A673 (cell line): Measurements from ENCODE around the gene HMCN1. TPM values are rescaled to one million over a fixed set of nuclear protein-coding genes. Genes with fewer than 3 reads are reported as not detected.

Experiments
- BruUV-seq: library from RNA; stranded (reverse); fragments of 400-500 nt; replicated peaks from 2 replicates; lab custom pipeline; 2021; lab: Mats Ljungman, UMichigan
- CTCF ChIA-PET: fragments of 300-600 bp; sonication (Branson Sonifier 250); formaldehyde crosslinking; loops from one replicate; lab custom pipeline; 2022; ENCODE audit warnings: antibody characterized with exemption; lab: Charles Lee
- POLR2A ChIA-PET: fragments of 300-600 bp; sonication (Branson Sonifier 250); formaldehyde crosslinking; loops from one replicate; lab custom pipeline; 2022; ENCODE audit warnings: antibody characterized with exemption; ENCODE audit not compliant: low non-redundant PET; lab: Charles Lee
- DNase-seq: peaks from one replicate; pipeline ENCODE4 v3.0.0-alpha.2; 2015; ENCODE audit warnings: low spot score
- H3K27ac ChIP-seq: fragments of 200-600 bp; sonication (generic); 2 replicates; pipeline ENCODE4 v1.5.1; 2016; ENCODE audit warnings: mixed run types, low read depth, mild to moderate bottlenecking, mixed read lengths, antibody characterized with exemption, low read length; ENCODE audit not compliant: poor library complexity, severe bottlenecking
- H3K27me3 ChIP-seq: fragments of 200-600 bp; sonication (generic); replicated peaks from 2 replicates; pipeline ENCODE4 v1.6.1; 2017; ENCODE audit warnings: mixed run types, low read depth, mild to moderate bottlenecking, mixed read lengths, antibody characterized with exemption, low read length; ENCODE audit not compliant: insufficient read depth, poor library complexity
- H3K36me3 ChIP-seq: fragments of 200-600 bp; sonication (generic); 2 replicates; pipeline ENCODE4 v1.6.1; 2016; ENCODE audit warnings: mixed run types, mild to moderate bottlenecking, mixed read lengths, antibody characterized with exemption, low read length; ENCODE audit not compliant: insufficient read depth, poor library complexity, severe bottlenecking
- H3K4me1 ChIP-seq: fragments of 200-600 bp; sonication (generic); 2 replicates; pipeline ENCODE4 v1.6.1; 2017; ENCODE audit warnings: mixed run types, mild to moderate bottlenecking, mixed read lengths, antibody characterized with exemption, low read length; ENCODE audit not compliant: insufficient read depth, poor library complexity, severe bottlenecking
- H3K4me3 ChIP-seq: fragments of 200-600 bp; sonication (generic); 2 replicates; pipeline ENCODE4 v1.5.1; 2016; ENCODE audit warnings: low read depth, mixed run types, mild to moderate bottlenecking, mixed read lengths, low read length; ENCODE audit not compliant: poor library complexity, severe bottlenecking
- H3K9me3 ChIP-seq: fragments of 200-600 bp; sonication (generic); 2 replicates; pipeline ENCODE4 v1.6.1; 2016; ENCODE audit warnings: mixed run types, low read depth, mild to moderate bottlenecking, mixed read lengths, antibody characterized with exemption, low read length; ENCODE audit not compliant: poor library complexity, severe bottlenecking
- EZH2 ChIP-seq: fragments of 200-600 bp; sonication (generic); IDR thresholded peaks from 2 replicates; pipeline ENCODE4 v1.6.1; 2017; ENCODE audit warnings: borderline replicate concordance, low read depth, mild to moderate bottlenecking, mixed read lengths, antibody characterized with exemption, low read length; ENCODE audit not compliant: poor library complexity, severe bottlenecking
- intact Hi-C: fragments of 100-400 bp; cut with micrococcal nuclease; formaldehyde crosslinking; loops from one replicate; pipeline ENCODE4 v1.10.0; 2022; ENCODE audit not compliant: unreplicated experiment
- total RNA-seq: library from RNA; stranded (reverse); gene quantifications from 2 replicates; pipeline ENCODE4 v1.2.3, GENCODE V29; 2021
- TF ChIP-seq, protein P1 (sequence below): fragments of 300-800, 200-600 bp; sonication (generic); conservative IDR thresholded peaks from 2 replicates; pipeline ENCODE4 v1.5.1; 2017; ENCODE audit warnings: low read depth, mild to moderate bottlenecking, antibody characterized with exemption, low read length, moderate library complexity, mixed read lengths

The HMCN1 gene
- total RNA-seq, 1 experiment from 2014 or later = 134 TPM

DNA sequence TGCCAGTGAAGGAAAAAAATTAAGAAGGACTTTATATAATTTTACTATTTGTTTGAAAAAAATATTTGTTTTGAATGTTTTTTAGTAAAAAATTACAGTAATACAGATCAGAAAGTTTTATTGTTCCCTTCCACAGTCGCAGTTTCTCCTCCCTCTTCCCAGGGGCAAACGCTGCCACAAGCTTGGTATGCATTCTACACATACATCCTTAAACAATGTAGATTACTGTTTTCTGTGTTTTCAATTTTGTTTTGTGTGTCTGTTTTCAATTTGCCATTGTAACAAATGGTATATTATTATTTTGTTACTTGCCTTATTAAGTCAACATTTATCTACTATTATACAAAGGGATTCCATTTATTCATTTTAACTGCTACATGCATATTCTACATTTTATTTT lies 257.1 kb downstream of the HMCN1 start:
- TF ChIP-seq, protein P1, sequence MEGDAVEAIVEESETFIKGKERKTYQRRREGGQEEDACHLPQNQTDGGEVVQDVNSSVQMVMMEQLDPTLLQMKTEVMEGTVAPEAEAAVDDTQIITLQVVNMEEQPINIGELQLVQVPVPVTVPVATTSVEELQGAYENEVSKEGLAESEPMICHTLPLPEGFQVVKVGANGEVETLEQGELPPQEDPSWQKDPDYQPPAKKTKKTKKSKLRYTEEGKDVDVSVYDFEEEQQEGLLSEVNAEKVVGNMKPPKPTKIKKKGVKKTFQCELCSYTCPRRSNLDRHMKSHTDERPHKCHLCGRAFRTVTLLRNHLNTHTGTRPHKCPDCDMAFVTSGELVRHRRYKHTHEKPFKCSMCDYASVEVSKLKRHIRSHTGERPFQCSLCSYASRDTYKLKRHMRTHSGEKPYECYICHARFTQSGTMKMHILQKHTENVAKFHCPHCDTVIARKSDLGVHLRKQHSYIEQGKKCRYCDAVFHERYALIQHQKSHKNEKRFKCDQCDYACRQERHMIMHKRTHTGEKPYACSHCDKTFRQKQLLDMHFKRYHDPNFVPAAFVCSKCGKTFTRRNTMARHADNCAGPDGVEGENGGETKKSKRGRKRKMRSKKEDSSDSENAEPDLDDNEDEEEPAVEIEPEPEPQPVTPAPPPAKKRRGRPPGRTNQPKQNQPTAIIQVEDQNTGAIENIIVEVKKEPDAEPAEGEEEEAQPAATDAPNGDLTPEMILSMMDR = no peak
- TF ChIP-seq EZH2 = no peak

GRCh38 chr1:185996211-185996610 lies 262.0 kb downstream of the HMCN1 start:
- ChIA-PET POLR2A (no interaction called here), CTCF (no interaction called here)
- BruUV-seq = no TSS peak
- peaks cover 11% of the 10 kb centered on the region for H3K4me1 ChIP-seq
- no peak for DNase-seq
- H3K36me3 ChIP-seq = peaks cover 88% of the 10 kb centered on the region
- intact Hi-C loops = no loop called here
- no peaks in the 10 kb centered on the region for H3K9me3 ChIP-seq
- no peak overlapping the region for H3K27ac ChIP-seq
- no peak for TF ChIP-seq EZH2
- TF ChIP-seq, protein P1 = no peak
- no peak overlapping the region for H3K4me3 ChIP-seq
- no peaks in the 10 kb centered on the region for H3K27me3 ChIP-seq

More for the DNA sequence above, 257.1 kb downstream of the HMCN1 start:
- intact Hi-C loops = no loop called here
- H3K27ac ChIP-seq = no peak overlapping the region
- BruUV-seq = no TSS peak
- ChIA-PET CTCF (no interaction called here), POLR2A (no interaction called here)
- no peaks in the 10 kb centered on the region for H3K27me3 ChIP-seq
- no peak overlapping the region for H3K4me3 ChIP-seq
- H3K9me3 ChIP-seq = no peaks in the 10 kb centered on the region
- H3K4me1 ChIP-seq = peaks cover 45% of the 10 kb centered on the region
- H3K36me3 ChIP-seq = peaks cover 82% of the 10 kb centered on the region
- no peak for DNase-seq

GRCh38 chr1:185998391-185998790 lies 264.2 kb downstream of the HMCN1 start:
- H3K27ac ChIP-seq = no peak overlapping the region
- peaks cover 20% of the 10 kb centered on the region for H3K4me1 ChIP-seq
- no peaks in the 10 kb centered on the region for H3K27me3 ChIP-seq
- peaks cover 88% of the 10 kb centered on the region for H3K36me3 ChIP-seq
- DNase-seq = peak; percentile 17
- CTCF ChIA-PET = interaction anchor here (0.7 kb wide), 1 partner anchor 11 kb away, joined by 3 read pairs; no protein-coding TSS in a partner anchor
- POLR2A ChIA-PET = interaction anchor here (0.6 kb wide), 1 partner anchor 254 kb away, joined by 3 read pairs; no protein-coding TSS in a partner anchor
- no peak overlapping the region for H3K4me3 ChIP-seq
- TF ChIP-seq, protein P1 = peak; percentile 30; the same call in 1 of the 2 replicates
- TF ChIP-seq EZH2 = no peak
- no peaks in the 10 kb centered on the region for H3K9me3 ChIP-seq
- intact Hi-C loops = no loop called here
- no TSS peak for BruUV-seq
